Kidney (tissue), 14 donors: ENCODE measurements around the gene FKBP6. TPM values are rescaled to one million over a fixed set of nuclear protein-coding genes. Genes with fewer than 3 reads are reported as not detected.
A peak's percentile ranks its signal among the peaks of the same experiment; 100 is the strongest.
"Not testable (repeated sequence)": the region's sequence is repeated elsewhere in the genome, so short reads cannot be mapped to it uniquely, and the experiment has no call there.

ENCODE experiments used
- DNase-seq, 5 donors: peaks; one replicate each; pipeline ENCODE4 v3.0.0-alpha.2; 2013 to 2020
- FAIRE-seq: peaks from 2 replicates; lab custom pipeline; 2012; peaks lifted over from hg19 to GRCh38; lab: Jason Lieb, UNC
- H3K27ac ChIP-seq, 2 donors: one replicate each; pipeline ENCODE4 v1.7.0; 2013; ENCODE audit warnings: low read depth in 2 of 2, low read length in 2 of 2, inconsistent platforms in 1 of 2
- H3K27me3 ChIP-seq: one replicate; pipeline ENCODE4 v1.7.1; 2013; ENCODE audit warnings: low read length, inconsistent platforms; ENCODE audit not compliant: control insufficient read depth, insufficient read depth
- H3K36me3 ChIP-seq, 3 donors: one replicate each; pipeline versions ENCODE4 v1.7.0 to v1.7.1; 2013; ENCODE audit warnings: low read length in 3 of 3, control low read depth in 1 of 3, inconsistent platforms in 1 of 3; ENCODE audit not compliant: insufficient read depth in 3 of 3, control insufficient read depth in 2 of 3
- H3K4me1 ChIP-seq, 3 donors: one replicate each; pipeline versions ENCODE4 v1.7.0 to v1.7.1; 2013; ENCODE audit warnings: low read length in 3 of 3, inconsistent platforms in 1 of 3, low read depth in 1 of 3; ENCODE audit not compliant: control insufficient read depth in 2 of 3, insufficient read depth in 2 of 3
- H3K4me3 ChIP-seq, 3 donors: one replicate each; pipeline versions ENCODE4 v1.7.0 to v1.8.1; 2013; ENCODE audit warnings: low read length in 3 of 3, control low read depth in 1 of 3, inconsistent platforms in 1 of 3
- H3K9ac ChIP-seq, 3 donors: one replicate each; pipeline versions ENCODE4 v1.7.0 to v1.7.1; 2013; ENCODE audit warnings: low read length in 3 of 3, control low read depth in 1 of 3, inconsistent platforms in 1 of 3
- H3K9me3 ChIP-seq, 3 donors: one replicate each; pipeline versions ENCODE4 v1.7.0 to v1.7.1; 2013; ENCODE audit warnings: low read length in 3 of 3, control low read depth in 1 of 3, inconsistent platforms in 1 of 3; ENCODE audit not compliant: control insufficient read depth in 2 of 3, insufficient read depth in 1 of 3
- intact Hi-C: fragments of 100-400 bp; cut with DNase I; formaldehyde crosslinking; loops from one replicate; pipeline ENCODE4 v1.11.1; 2022
- polyA plus RNA-seq: library from polyadenylated mRNA; stranded (reverse); fragments of 350-450 nt; fragmentation: Illumina TruSeq; extraction: RNeasy Lipid Tissue Mini Kit (QIAGEN cat#74804); gene quantifications from one replicate; pipeline ENCODE4 v1.2.3, GENCODE V29; 2014; ENCODE audit warnings: low read depth, low replicate concordance; ENCODE audit not compliant: insufficient read depth
- total RNA-seq: library from RNA; stranded (reverse); fragmentation: NEBNext Ultra II Directional; extraction: Animal tissue kit (Norgen Biotek cat#: 25700); gene quantifications from one replicate; pipeline ENCODE4 v1.2.1, GENCODE V29; 2021
- TF ChIP-seq, protein P1 (sequence below): IDR thresholded peaks from 3 replicates; pipeline ENCODE4 v1.5.1; 2012; ENCODE audit warnings: mild to moderate bottlenecking, moderate library complexity, borderline replicate concordance; ENCODE audit not compliant: insufficient read depth; ENCODE audit errors: extremely low read depth
- donor health status: control.
- donor health status: control.
- donor health status: control.
- donor health status: control.
- donor health status: control.
- donor health status: DM: yes; HTN: yes; CAD: no.
- donor health status: Normal renal cell carcinoma (clear cell type).

Gene FKBP6
- total and polyA plus RNA-seq, 2 donors from 2014 or later = 0.13 TPM; not detected in 1

DNA sequence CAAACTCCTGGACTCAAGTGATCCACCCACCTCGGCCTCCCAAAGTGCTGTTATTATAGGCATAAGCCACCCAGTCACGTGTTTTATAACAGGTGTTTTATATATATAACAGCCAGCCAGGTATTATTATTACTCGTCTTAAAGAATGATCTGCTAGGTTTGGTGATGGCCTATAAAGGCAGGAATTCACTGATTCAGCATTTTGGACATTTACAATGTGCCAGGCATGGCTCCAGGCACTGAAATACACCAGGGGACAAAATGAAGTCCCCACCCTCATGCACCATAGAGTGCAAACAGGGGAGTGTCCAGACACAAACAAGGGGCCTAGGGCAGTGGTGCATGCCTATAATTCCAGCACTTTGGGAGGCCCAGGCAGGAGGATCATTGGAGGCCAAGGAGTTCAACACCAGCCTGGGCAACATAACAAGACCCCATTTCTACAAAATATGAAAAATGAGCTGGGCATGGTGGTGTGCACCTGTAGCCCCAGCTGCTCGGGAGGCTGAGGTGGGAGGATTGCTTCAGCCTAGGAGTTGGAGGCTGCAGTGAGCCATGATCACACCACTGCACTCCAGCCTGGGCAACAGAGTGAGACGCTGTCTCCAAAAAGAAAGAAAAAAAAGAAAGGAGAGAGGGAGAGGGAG, 4.4 kb upstream of the FKBP6 start:
- Histone ChIP-seq H3K9ac (peak overlapping the region in 2 of 3 donors; percentile 12 to 24), H3K4me3 (peak overlapping the region in 1 of 3 donors; percentile 43)
- H3K9me3 ChIP-seq, H3K4me1 ChIP-seq, H3K27ac ChIP-seq, FAIRE-seq, H3K36me3 ChIP-seq, DNase-seq, intact Hi-C loops, H3K27me3 ChIP-seq: not testable (repeated sequence)

DNA sequence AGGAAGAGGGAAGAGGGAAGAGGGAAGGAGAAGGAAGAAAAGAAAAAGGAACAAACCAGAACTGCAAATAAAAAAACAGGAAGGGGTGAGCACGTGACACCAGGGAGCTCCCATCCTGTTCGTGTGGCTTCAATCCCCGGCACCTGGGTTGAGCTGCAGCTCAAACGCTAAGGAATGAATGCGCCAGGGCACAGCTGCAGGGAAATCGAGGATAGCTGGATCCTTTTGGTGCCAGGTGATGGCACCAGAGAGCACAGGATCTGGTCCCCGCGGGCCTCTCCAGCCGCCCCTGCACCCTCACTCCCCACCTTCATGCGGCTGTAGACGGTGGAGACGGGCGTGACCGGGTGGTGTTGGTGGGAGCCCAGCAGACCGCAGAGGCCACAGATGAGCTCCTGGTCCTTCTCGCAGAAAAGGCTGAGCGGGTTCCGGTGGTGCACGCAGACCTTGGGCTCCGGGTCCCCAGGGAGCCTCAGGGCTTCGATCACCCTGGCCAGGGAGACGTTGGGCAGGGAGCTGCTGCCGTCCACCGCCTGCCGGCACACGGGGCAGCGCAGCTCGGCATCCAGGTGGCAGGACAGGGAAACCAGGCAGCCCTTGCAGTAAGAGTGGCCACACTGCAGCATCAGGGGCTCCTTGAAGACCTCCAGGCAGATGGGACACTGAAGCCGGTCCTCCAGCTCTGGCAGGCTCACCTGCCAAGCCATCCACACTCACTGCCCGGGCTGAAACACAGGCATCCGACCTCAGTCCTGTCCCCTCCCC, 3.7 kb upstream of the FKBP6 start:
- FAIRE-seq, intact Hi-C loops, H3K4me1 ChIP-seq, H3K36me3 ChIP-seq, H3K9me3 ChIP-seq, H3K27me3 ChIP-seq: not testable (repeated sequence)
- DNase-seq = peak in 4 of 5 donors; percentile 62 to 76 (median 66)
- TF ChIP-seq, protein P1, sequence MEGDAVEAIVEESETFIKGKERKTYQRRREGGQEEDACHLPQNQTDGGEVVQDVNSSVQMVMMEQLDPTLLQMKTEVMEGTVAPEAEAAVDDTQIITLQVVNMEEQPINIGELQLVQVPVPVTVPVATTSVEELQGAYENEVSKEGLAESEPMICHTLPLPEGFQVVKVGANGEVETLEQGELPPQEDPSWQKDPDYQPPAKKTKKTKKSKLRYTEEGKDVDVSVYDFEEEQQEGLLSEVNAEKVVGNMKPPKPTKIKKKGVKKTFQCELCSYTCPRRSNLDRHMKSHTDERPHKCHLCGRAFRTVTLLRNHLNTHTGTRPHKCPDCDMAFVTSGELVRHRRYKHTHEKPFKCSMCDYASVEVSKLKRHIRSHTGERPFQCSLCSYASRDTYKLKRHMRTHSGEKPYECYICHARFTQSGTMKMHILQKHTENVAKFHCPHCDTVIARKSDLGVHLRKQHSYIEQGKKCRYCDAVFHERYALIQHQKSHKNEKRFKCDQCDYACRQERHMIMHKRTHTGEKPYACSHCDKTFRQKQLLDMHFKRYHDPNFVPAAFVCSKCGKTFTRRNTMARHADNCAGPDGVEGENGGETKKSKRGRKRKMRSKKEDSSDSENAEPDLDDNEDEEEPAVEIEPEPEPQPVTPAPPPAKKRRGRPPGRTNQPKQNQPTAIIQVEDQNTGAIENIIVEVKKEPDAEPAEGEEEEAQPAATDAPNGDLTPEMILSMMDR = peak; percentile 39
- Histone ChIP-seq H3K4me3 (peak overlapping the region in 2 of 3 donors; percentile 24 to 43), H3K27ac (peak overlapping the region in 1 of 2 donors; percentile 32), H3K9ac (peak overlapping the region in 2 of 3 donors; percentile 12 to 24)

- FAIRE-seq, DNase-seq, H3K9ac ChIP-seq, intact Hi-C loops, H3K36me3 ChIP-seq, H3K9me3 ChIP-seq, H3K4me3 ChIP-seq, H3K27ac ChIP-seq, H3K4me1 ChIP-seq, H3K27me3 ChIP-seq: not testable (repeated sequence)
Measured at GRCh38 chr7:73325424-73325823, 2.5 kb upstream of the FKBP6 start.

DNA sequence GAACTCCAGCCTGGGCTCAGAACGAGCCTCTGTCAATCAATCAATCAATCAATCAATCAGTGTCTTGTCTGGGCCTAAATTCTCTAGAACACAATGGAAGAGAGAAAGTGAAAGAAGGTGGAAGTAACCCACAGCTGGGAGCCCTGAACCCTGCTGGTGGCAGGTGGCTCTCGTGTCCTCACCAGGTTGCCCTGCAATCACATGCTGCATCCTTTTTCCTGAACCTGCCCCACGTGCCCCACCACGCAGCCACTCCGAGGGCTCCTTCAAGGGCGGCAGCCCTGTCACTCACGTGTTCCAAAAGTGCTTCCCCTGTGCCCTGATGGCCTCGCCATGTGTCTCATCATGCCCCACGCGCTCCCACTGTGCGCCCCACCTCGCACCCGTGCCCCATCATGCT, 512 bp upstream of the FKBP6 start:
- FAIRE-seq, H3K9ac ChIP-seq, H3K4me3 ChIP-seq, H3K4me1 ChIP-seq, intact Hi-C loops, H3K9me3 ChIP-seq, DNase-seq, H3K27ac ChIP-seq, H3K36me3 ChIP-seq, H3K27me3 ChIP-seq: not testable (repeated sequence)

- no peak overlapping the region for H3K27ac ChIP-seq
- no peak for FAIRE-seq
- intact Hi-C loops = no loop called here
- no peaks in the 10 kb centered on the region for H3K9me3 ChIP-seq
- H3K9ac ChIP-seq = no peak overlapping the region
- TF ChIP-seq, protein P1 = no peak
- peaks cover 0 to 3% (median 0%) of the 10 kb centered on the region in 3 donors for H3K4me1 ChIP-seq
- DNase-seq = no peak
- no peaks in the 10 kb centered on the region for H3K36me3 ChIP-seq
- no peak overlapping the region for H3K4me3 ChIP-seq
- no peaks in the 10 kb centered on the region for H3K27me3 ChIP-seq
Measured at GRCh38 chr7:73328696-73329095, 735 bp downstream of the FKBP6 start.
